IMR-90 (cell line): ENCODE results near the gene KIFBP. TPM values are rescaled to one million over a fixed set of nuclear protein-coding genes. Genes with fewer than 3 reads are reported as not detected.

ENCODE experiments used
- ATAC-seq: fragments of 200-7000 bp; cut with Tn5 transposase; 2 replicates; pipeline ENCODE4 v1.9.1; 2020; ENCODE audit warnings: low read depth, mild to moderate bottlenecking, moderate library complexity
- BruUV-seq: library from RNA; stranded (reverse); fragments of 400-500 nt; replicated peaks from 2 replicates; lab custom pipeline; 2021; lab: Mats Ljungman, UMichigan
- CTCF ChIA-PET: fragments of 300-600 bp; formaldehyde crosslinking; extraction: SDS; loops from one replicate; lab custom pipeline; 2021; ENCODE audit warnings: antibody characterized with exemption; lab: Yijun Ruan, JAX
- POLR2A ChIA-PET: fragments of 300-600 bp; sonication (Branson Sonifier 250); formaldehyde crosslinking; loops from one replicate; lab custom pipeline; 2022; ENCODE audit warnings: antibody characterized with exemption; ENCODE audit not compliant: unreplicated experiment; lab: Charles Lee
- DNase-seq: peaks from one replicate; pipeline ENCODE4 v3.0.0; 2013
- H2AFZ ChIP-seq: replicated peaks from 2 replicates; pipeline ENCODE3; 2013; ENCODE audit warnings: low read length, mild to moderate bottlenecking; ENCODE audit not compliant: poor library complexity
- H2AK5ac ChIP-seq: 2 replicates; pipeline ENCODE4 v1.6.1; 2013; ENCODE audit warnings: low read depth, low read length, inconsistent platforms
- H2AK9ac ChIP-seq: replicated peaks from 2 replicates; pipeline ENCODE3; 2013; ENCODE audit warnings: mild to moderate bottlenecking, low read depth, low read length, moderate library complexity; ENCODE audit not compliant: poor library complexity
- H2BK120ac ChIP-seq: 2 replicates; pipeline ENCODE4 v1.6.1; 2013; ENCODE audit warnings: low read depth, low read length, inconsistent platforms
- H2BK15ac ChIP-seq: 3 replicates; pipeline ENCODE4 v1.6.1; 2013; ENCODE audit warnings: low read depth, low read length, inconsistent platforms
- H2BK20ac ChIP-seq: 2 replicates; pipeline ENCODE4 v1.6.1; 2013; ENCODE audit warnings: low read depth, mild to moderate bottlenecking, inconsistent platforms, low read length, moderate library complexity
- H2BK5ac ChIP-seq: 2 replicates; pipeline ENCODE4 v1.6.1; 2013; ENCODE audit warnings: mild to moderate bottlenecking, low read depth, low read length, inconsistent platforms; ENCODE audit not compliant: poor library complexity, severe bottlenecking
- H3K14ac ChIP-seq: replicated peaks from 2 replicates; pipeline ENCODE4 v1.6.1; 2013; ENCODE audit warnings: low read depth, low read length, inconsistent platforms
- H3K18ac ChIP-seq: 2 replicates; pipeline ENCODE4 v1.6.1; 2013; ENCODE audit warnings: low read depth, low read length, control low read depth
- H3K23ac ChIP-seq: 2 replicates; pipeline ENCODE4 v1.6.1; 2013; ENCODE audit warnings: low read depth, low read length, inconsistent platforms
- H3K27ac ChIP-seq: 2 replicates; pipeline ENCODE4 v1.5.1; 2013; ENCODE audit warnings: mild to moderate bottlenecking, control low read depth, low read length; ENCODE audit not compliant: insufficient read depth
- H3K27me3 ChIP-seq: 2 replicates; pipeline ENCODE4 v1.6.1; 2013; ENCODE audit warnings: low read length; ENCODE audit not compliant: control insufficient read depth, insufficient read depth
- H3K36me3 ChIP-seq: 2 replicates; pipeline ENCODE4 v1.6.1; 2013; ENCODE audit warnings: low read length, mixed read lengths; ENCODE audit not compliant: control insufficient read depth, insufficient read depth
- H3K4ac ChIP-seq: 2 replicates; pipeline ENCODE4 v1.6.1; 2013; ENCODE audit warnings: low read depth, low read length, inconsistent platforms
- H3K4me1 ChIP-seq: 2 replicates; pipeline ENCODE4 v1.6.1; 2013; ENCODE audit warnings: low read length, mixed read lengths; ENCODE audit not compliant: control insufficient read depth, insufficient read depth
- H3K4me2 ChIP-seq: 2 replicates; pipeline ENCODE4 v1.6.1; 2013; ENCODE audit warnings: low read depth, mild to moderate bottlenecking, control low read depth, low read length, moderate library complexity
- H3K4me3 ChIP-seq: 2 replicates; pipeline ENCODE4 v1.5.1; 2013; ENCODE audit warnings: low read depth, mild to moderate bottlenecking, control low read depth, low read length, moderate library complexity; ENCODE audit not compliant: insufficient read depth
- H3K56ac ChIP-seq: 2 replicates; pipeline ENCODE4 v1.6.1; 2013; ENCODE audit warnings: low read length, inconsistent platforms; ENCODE audit not compliant: insufficient read depth; ENCODE audit errors: extremely low read depth
- H3K79me1 ChIP-seq, 2 experiments: 2 replicates each; pipeline ENCODE4 v1.6.1; 2013; ENCODE audit warnings: low read length in 2 of 2, inconsistent platforms in 1 of 2, low read depth in 1 of 2
- H3K9ac ChIP-seq: 2 replicates; pipeline ENCODE4 v1.6.1; 2013; ENCODE audit warnings: low read depth, low read length, control low read depth
- H3K9me1 ChIP-seq: 2 replicates; pipeline ENCODE4 v1.6.1; 2013; ENCODE audit warnings: low read length, inconsistent platforms; ENCODE audit not compliant: insufficient read depth
- H3K9me3 ChIP-seq: 2 replicates; pipeline ENCODE4 v1.6.1; 2013; ENCODE audit warnings: low read length; ENCODE audit not compliant: control insufficient read depth, insufficient read depth
- H4K20me1 ChIP-seq: 2 replicates; pipeline ENCODE4 v1.6.1; 2013; ENCODE audit warnings: low read length, inconsistent platforms; ENCODE audit not compliant: insufficient read depth
- H4K5ac ChIP-seq: 2 replicates; pipeline ENCODE4 v1.6.1; 2013; ENCODE audit warnings: mild to moderate bottlenecking, low read depth, low read length, control low read depth
- H4K8ac ChIP-seq, 2 experiments: 2 replicates each; pipeline ENCODE4 v1.6.1; 2013; ENCODE audit warnings: low read depth in 2 of 2, low read length in 2 of 2, control low read depth in 1 of 2, inconsistent platforms in 1 of 2
- H4K91ac ChIP-seq: 2 replicates; pipeline ENCODE4 v1.6.1; 2013; ENCODE audit warnings: low read depth, low read length, inconsistent platforms; ENCODE audit not compliant: insufficient read depth
- FOS ChIP-seq: fragments of 150-350 bp; IDR thresholded peaks from 2 replicates; pipeline ENCODE4 v1.6.1; 2016; ENCODE audit warnings: low read depth, low read length
- RAD21 ChIP-seq: IDR thresholded peaks from 2 replicates; pipeline ENCODE4 v1.6.1; 2012; ENCODE audit warnings: low read length, improper control_type of control experiment
- SMC3 ChIP-seq: fragments of 150-350 bp; IDR thresholded peaks from 2 replicates; pipeline ENCODE4 v1.6.1; 2016; ENCODE audit warnings: low read depth, mild to moderate bottlenecking, antibody characterized with exemption, low read length, moderate library complexity
- WGBS, 2 experiments: methylation state at CpG; one replicate each; pipeline versions ENCODE4 v1.1.5 to v1.1.7; 2013; ENCODE audit warnings: missing lambda C conversion rate in 2 of 2; ENCODE audit not compliant: insufficient read length in 1 of 2; ENCODE audit errors: extremely low coverage in 2 of 2; 5-methylcytosine and 5-hydroxymethylcytosine counted together
- dilution Hi-C: fragments of 300-500 bp; cut with HindIII; formaldehyde crosslinking; loops from one replicate; pipeline ENCODE4 v1.14.3; 2018; ENCODE audit warnings: low sequenced_read_pairs; ENCODE audit not compliant: unreplicated experiment
- in situ Hi-C: fragments of 300-500 bp; cut with MboI; formaldehyde crosslinking; loops from 3 replicates; pipeline ENCODE4 v1.14.3; 2019; ENCODE audit warnings: low sequenced_read_pairs, inconsistent platforms, mixed read lengths
- intact Hi-C: fragments of 100-400 bp; cut with micrococcal nuclease; formaldehyde crosslinking; loops from 2 replicates; pipeline ENCODE4 v1.10.0; 2022
- polyA plus RNA-seq, 3 experiments: library from polyadenylated mRNA; depleted of rRNA; stranded (reverse); fragments of >200 nt; gene quantifications; 2 replicates each; pipeline ENCODE4 v1.2.3, GENCODE V29; 2012; ENCODE audit warnings: low replicate concordance in 1 of 3
- total RNA-seq: library from RNA; depleted of rRNA; stranded (reverse); fragments of >200 nt; gene quantifications from 2 replicates; pipeline ENCODE4 v1.2.3, GENCODE V29; 2012
- TF ChIP-seq, protein P1 (sequence below): conservative IDR thresholded peaks from 2 replicates; pipeline ENCODE4 v1.5.1; 2012; ENCODE audit warnings: mild to moderate bottlenecking, low read depth, low read length, improper control_type of control experiment

The KIFBP gene
- total and polyA plus RNA-seq, 2 of the 4 experiments (the other 2 are of a cell fraction) = 30.6 to 51.3 TPM

- in situ Hi-C loops = loop anchor here (5.0 to 10.0 kb wide), 2 partner anchors 87 to 410 kb away; partner anchors contain the start of gene TACR2
- no TSS peak for BruUV-seq
Observed at GRCh38 chr10:69004821-69005220, 16.2 kb downstream of the KIFBP start.

More at GRCh38 chr10:69004821-69005220, 16.2 kb downstream of the KIFBP start:
- TF ChIP-seq, protein P1, sequence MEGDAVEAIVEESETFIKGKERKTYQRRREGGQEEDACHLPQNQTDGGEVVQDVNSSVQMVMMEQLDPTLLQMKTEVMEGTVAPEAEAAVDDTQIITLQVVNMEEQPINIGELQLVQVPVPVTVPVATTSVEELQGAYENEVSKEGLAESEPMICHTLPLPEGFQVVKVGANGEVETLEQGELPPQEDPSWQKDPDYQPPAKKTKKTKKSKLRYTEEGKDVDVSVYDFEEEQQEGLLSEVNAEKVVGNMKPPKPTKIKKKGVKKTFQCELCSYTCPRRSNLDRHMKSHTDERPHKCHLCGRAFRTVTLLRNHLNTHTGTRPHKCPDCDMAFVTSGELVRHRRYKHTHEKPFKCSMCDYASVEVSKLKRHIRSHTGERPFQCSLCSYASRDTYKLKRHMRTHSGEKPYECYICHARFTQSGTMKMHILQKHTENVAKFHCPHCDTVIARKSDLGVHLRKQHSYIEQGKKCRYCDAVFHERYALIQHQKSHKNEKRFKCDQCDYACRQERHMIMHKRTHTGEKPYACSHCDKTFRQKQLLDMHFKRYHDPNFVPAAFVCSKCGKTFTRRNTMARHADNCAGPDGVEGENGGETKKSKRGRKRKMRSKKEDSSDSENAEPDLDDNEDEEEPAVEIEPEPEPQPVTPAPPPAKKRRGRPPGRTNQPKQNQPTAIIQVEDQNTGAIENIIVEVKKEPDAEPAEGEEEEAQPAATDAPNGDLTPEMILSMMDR = peak; percentile 81
- TF ChIP-seq RAD21 = peak; percentile 80
- TF ChIP-seq SMC3 = peak; percentile 94
- TF ChIP-seq FOS = no peak
- Histone ChIP-seq H3K27me3 (no peaks in the 10 kb centered on the region), H3K14ac (no peak overlapping the region), H4K20me1 (peaks cover 4% of the 10 kb centered on the region; the same call in 1 of the 2 replicates), H3K4me1 (0 out of 2 replicates have a peak, but pooled peaks cover 2% of the 10 kb centered on the region), H2AFZ (no peak overlapping the region), H3K4ac (no peak overlapping the region), H4K5ac (no peak overlapping the region), H3K4me3 (no peak overlapping the region), H2BK120ac (no peak overlapping the region), H3K9me3 (no peaks in the 10 kb centered on the region), H4K91ac (no peak overlapping the region), H2BK20ac (no peak overlapping the region), H3K79me1 (peaks cover 22 to 28% of the 10 kb centered on the region in 2 experiments), H2AK5ac (no peak overlapping the region), H3K9me1 (no peaks in the 10 kb centered on the region), H2AK9ac (no peak overlapping the region), H3K27ac (no peak overlapping the region), H3K56ac (no peak overlapping the region), H3K36me3 (peaks cover 19% of the 10 kb centered on the region), H3K18ac (no peak overlapping the region), H3K9ac (no peak overlapping the region), H2BK5ac (no peak overlapping the region), H2BK15ac (no peak overlapping the region), H4K8ac (no peak overlapping the region; a peak in 1 of 4 replicates), H3K23ac (no peak overlapping the region), H3K4me2 (no peak overlapping the region)
- ATAC-seq = peak; percentile 81
- intact Hi-C loops (loop anchor here (1.0 to 5.0 kb wide), 4 partner anchors 88 to 407 kb away; partner anchors contain the start of gene SUPV3L1), dilution Hi-C loops (loop anchor here (25.0 kb wide), 1 partner anchor 107 kb away; the partner anchor contains the start of gene VPS26A)
- ChIA-PET POLR2A (interaction anchor here (1.0 kb wide), 1 partner anchor 87 kb away, joined by 3 read pairs; no protein-coding TSS in a partner anchor), CTCF (interaction anchor here (0.6 to 2.6 kb wide), 8 partner anchors 13 to 402 kb away, joined by 3 to 16 read pairs (median 4); partner anchors contain the start of gene SRGN)
- peak; percentile 73 for DNase-seq
- WGBS, 2 experiments = no CpG with 5 or more reads among the region's 1 CpG
